CD1c-positive myeloid dendritic cell (primary cell): Measurements from ENCODE around the gene RNF32.
"Not testable (repeated sequence)": the region's sequence is repeated elsewhere in the genome, so short reads cannot be mapped to it uniquely, and the experiment has no call there.

Experiments used
- DNase-seq: peaks from one replicate; pipeline ENCODE4 v3.0.0-alpha.2; 2016; ENCODE audit errors: extremely low spot score

RNF32 gene

DNA sequence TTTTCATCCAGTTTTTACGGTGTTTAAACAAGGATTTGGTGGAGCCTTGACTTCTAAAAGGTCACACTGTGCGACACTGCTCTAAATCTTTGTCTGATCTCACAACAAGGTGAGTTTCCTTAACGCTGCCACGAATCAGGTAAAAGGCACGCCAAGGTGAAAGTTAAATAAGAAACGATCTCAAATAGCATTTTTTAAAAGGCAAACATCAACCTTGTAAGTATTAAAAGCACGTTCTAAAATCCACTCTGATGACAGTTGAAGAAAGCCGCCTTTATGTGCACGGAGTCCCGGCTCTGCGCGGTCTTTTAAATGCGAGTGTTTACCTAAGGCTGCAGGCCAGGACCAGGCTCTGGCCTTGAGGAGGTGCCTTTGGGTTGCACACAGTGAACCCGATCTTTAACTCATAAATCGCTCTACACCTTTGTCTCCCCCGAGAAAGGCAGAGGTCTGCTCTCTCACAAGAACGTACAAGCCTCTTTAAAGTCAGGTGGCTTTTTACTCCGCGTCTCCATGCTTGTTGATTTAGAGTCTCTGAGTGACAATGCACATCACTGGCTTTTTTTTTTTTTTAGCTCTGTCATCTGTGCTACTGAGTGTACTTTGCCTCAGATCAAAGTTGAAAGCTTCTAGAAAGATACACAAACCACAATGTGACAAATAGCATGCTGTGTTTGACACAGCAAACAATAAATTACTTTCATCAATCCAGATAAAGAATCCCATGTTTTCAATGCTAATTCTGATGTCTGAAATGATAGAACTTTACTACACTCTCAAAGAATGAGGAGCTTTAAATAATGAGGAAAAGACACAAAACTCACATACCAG is 25.9 kb upstream of the RNF32 start:
- no peak for DNase-seq

DNA sequence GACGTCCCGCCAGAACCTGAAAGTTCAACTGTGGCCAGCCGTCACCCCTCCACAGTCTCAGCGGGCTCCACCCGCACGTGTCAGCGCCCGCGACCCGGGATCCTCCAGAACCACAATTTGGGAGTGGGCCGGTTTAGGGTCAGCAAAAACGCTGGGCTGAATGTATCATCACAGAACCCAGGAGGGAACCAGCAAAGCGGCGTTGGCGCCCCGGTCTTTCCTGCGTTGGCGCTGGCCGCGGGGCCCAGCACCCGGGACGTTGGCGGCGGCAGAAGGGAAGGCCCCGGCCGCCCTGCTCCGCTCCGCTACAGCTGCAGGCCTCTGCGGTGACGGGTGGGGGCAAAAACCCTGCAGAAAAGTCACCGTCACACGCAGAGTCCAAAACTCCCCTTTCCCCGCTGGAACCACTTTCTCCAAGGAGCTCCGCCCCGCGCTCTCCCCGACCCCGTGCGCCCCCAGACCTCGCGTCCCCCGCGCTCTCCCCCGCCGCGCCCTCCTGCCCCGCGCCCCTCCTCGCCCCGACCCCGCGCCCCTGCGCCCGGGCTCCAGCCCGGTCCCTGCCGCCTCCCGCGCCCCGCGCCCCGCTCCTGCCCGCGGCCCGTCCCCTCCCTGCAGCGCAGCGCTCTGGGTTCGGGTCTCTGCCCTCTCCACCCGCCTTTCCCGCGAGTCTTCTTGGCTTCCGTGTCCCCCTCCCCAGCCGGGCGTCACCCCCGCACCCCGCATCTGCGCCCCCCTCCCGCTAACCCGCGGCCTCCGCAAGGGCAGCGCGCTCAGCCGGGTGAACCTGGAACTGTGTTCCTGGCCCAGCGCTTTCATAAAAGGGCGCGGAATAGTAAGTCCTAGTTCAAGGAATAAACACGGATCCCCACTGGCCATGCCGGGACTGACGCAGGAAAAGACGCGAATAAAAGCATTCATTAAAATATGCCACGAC is 24.0 kb upstream of the RNF32 start:
- DNase-seq = no peak

DNA sequence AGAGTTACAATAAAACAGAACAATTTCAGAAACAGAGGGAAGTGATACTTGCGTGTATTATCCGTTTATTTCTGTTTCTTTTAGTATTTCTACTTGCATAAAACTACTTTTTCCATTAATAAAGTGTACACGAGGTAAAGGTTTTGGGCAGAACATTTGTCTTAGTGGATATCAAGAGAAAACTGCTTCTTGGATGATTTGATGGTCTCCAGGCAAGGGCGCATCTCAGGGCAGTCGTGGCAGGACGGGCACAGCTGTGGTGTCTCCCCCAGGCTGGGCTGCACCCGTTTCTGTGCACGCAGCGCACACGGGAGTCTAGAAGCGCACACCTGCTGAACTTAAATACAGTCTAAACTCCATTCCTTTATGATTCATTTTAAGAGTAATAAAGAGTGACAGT is 23.4 kb upstream of the RNF32 start:
- DNase-seq = no peak

DNA sequence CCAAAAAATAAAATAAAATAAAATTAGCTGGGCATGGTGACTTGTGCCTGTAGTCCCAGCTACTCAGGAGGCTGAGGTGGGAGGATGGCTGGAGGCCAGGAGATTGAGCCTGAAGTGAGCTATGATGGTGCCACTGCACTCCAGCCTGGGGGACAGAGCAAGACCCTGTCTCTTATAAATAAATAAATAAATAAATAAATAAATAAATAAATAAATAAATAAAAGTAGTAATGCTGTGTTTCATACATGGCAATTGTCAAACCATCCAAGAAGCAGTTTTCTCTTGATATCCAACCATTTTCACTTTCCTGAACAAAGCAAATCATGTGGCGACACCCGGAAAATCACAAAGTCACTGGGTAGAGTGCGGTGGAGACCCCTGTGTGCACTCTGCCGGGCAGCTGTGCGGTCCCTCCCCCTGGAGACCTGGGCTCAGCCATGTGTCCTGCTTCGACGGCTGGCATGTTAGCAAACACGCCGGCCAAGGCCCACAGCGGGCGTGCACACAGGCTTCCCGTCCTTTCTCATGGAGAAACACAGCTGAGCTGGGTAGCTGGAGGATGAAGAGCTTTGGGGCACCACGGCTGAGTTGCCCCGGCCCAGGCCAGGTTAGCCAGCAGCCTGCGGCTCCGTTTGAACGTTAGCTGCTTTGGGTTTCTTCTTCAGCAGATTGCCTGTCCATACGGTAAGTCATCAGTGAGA is 22.3 kb upstream of the RNF32 start:
- DNase-seq = no peak

DNA sequence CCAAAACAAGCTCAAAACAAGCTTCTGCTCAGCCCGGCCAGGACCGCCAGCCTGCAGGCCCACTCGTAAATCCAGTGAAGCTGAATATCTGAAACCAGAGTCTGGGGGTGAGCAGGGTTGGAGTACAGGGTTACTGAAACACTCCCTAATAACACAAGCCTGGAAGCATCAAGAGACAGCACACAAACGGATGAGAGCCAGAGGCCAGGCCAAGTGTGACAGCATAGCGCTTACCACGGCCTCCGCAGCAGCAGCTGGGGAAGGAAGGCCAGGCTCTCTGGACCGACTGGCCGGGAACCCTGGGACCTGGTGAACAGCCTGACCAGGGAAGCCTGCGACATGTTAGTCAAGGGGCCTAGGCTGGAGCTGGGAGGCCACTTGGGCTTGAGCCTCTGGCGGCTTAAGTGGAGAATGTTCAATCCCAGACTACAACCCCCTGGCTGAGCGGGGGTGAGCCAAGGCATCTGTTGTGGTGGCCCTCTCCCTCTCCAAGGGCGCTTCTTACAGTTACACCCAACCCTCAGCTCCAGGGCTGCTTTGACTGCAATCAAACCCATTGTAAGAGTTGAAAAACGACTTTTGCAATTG is 21.7 kb upstream of the RNF32 start:
- no peak for DNase-seq

DNA sequence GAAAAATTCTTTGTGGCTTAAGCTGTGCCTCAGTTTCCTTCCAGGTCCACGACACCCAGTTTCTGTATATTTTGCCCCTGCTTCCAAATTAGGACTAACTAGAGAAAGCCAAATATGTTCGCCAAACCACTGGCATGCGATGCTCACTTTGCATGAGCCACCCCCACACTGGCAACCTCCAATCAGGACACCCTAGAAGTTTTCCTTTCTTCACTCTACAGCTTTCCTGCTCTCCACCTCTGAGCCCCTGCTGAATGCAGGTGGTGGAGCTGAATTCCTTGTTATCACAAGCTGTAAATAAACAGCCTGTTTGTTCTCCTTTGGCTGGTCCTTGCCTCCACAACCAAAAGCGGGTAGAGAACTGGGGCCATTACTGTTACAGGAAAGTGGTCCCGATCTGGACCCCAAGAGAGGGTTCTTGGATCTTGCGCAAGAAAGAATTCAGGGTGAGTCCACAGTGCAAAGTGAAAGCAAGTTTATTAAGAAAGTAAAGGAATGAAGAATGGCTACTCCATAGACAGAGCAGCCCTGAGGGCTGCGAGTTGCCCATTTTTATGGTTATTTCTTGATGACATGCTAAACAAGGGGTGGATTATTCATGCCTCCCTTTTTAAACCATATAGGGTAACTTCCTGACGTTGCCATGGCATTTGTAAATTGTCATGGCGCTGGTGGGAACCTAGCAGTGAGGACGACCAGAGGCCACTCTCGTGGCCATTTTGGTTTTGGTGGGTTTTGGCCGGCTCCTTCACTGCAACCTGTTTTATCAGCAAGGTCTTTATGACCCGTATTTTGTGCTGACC is 20.9 kb upstream of the RNF32 start:
- not testable (repeated sequence) for DNase-seq

DNA sequence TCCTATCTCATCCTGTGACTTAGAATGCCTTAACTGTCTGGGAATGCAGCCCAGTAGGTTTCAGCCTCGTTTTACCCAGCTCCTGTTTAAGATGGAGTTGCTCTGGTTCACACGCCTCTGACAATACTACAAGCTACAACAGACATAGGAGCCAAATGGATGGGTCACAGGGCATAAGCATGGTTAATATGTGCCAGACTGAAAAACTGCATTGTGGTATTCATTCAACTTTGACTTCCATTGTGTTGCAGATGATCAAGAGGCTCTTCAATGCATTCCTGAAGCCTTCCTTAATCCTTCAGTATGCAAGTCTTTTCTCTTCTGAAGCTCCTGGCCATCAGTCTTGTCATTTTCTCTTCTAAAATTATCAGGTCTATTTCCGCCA is 20.3 kb upstream of the RNF32 start:
- no peak for DNase-seq

DNA sequence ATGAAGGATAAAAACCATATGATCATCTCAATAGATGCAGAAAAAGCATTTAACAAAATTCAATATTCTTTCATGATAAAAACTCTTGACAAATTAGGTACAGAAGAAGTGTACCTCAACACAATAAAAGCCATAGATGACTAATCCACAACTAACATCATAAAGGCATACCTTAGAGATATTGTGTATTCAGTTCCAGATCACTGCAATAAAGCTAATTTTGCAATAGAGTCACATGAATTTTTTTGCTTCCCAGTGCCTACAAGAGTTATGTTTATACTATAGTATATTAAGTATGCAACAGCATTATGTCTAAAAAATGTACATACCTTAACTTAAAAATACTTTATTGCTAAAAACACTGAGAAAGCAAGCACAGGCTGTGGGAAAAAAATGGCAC is 18.9 kb upstream of the RNF32 start:
- no peak for DNase-seq

DNA sequence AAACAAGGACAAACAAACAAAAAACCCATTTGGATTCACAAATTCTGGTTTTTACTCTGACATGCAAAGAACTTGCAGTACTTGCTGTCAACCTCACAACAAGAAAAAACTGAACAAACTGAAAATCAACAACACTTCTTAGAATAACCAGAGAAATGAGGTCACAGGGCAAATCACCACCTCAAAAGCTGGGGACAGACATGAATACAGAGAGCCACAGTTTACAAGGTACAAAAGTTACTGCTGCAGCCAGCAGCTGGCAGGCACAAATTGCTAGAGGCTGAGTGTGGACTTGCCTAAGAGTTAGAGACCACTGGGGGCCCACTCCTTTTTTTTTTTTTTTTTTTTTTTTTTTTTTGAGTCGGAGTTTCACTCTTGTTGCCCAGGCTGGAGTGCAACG is 15.0 kb upstream of the RNF32 start:
- DNase-seq = no peak

DNA sequence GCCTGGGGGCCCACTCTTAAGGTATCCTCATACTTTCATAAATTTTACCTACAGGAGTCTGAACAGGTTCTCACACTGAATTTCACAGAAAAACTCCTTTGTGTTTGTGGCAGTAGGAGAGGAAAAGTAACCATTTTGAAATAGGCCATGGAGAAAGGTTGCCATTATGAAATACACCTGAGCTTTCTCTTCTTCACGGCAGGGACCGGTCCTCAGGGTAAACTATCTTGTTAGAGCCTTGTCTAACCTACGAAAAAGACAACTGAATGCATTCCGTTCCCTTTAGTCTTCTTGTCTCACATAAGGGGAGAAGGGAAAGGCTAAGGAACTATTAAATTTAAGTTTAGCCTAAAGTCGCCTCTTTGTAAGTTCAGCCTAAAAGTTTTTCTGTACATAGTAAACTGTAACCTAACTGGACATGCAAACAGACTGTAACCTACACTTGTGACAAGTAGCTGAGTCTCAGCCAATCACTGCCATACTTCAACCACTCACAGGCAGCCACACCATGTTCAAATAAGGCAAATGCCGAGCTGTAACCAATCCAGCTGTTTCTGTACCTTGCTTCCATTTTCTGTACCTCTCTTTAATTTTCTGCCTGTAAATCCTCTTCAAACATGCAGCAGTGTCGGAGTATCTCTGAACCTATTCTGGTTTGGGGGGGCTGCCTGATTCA is 14.2 kb upstream of the RNF32 start:
- no peak for DNase-seq

DNA sequence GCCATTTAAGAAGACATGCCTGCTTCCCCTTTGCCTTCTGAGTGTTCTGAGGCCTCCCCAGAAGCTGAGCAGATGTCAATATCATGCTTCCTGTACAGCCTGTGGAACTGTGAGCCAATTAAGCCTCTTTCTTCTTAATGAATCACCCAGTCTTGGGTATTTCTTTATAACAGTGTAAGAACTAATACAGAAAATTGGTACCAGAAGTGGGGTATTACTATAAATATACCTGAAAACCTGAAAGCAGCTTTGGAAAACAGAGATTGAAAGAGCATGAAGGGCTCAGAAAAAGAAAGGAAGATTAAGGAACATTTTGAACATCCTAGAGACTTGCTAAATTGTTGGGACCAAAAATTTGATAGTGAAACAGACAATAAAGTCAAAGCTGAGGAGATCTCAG is 12.0 kb upstream of the RNF32 start:
- DNase-seq = no peak

DNA sequence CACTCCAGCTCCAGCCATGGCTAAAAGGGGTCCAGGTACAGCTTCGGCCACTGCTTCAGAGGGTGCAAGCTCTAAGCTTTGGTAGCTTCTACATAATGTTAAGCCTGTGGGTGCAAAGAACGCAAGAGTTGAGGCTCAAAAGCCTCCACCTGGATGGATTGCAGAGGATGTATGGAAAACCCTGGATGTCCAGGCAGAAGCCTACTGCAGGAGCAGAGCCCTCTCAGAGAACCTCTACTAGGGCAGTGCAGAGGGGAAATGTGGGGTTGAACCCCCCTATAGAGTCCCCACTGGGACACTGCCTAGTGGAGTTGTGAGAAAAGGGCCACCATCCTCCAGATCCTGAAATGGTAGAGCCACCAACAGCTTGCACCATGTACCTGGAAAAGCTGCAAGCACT is 10.7 kb upstream of the RNF32 start:
- DNase-seq = no peak

DNA sequence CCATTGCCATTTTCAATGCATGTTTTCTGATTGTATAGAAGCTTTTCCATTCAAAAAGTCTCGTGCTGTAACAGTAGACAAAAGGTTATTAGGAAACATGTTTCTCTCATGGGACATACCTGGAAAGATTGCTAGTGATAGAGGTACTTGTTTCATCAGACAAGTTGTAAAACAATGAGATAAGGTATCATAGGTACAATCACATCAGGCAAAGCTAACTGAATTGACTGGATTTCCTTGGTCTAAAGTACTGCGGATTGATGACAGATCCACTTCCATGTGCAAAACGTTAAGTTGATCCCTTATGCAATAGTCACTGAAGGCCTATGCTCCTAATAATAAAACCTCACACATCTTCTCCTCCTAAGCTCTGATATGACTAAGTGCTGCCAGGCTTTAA is 6.5 kb upstream of the RNF32 start:
- no peak for DNase-seq

DNA sequence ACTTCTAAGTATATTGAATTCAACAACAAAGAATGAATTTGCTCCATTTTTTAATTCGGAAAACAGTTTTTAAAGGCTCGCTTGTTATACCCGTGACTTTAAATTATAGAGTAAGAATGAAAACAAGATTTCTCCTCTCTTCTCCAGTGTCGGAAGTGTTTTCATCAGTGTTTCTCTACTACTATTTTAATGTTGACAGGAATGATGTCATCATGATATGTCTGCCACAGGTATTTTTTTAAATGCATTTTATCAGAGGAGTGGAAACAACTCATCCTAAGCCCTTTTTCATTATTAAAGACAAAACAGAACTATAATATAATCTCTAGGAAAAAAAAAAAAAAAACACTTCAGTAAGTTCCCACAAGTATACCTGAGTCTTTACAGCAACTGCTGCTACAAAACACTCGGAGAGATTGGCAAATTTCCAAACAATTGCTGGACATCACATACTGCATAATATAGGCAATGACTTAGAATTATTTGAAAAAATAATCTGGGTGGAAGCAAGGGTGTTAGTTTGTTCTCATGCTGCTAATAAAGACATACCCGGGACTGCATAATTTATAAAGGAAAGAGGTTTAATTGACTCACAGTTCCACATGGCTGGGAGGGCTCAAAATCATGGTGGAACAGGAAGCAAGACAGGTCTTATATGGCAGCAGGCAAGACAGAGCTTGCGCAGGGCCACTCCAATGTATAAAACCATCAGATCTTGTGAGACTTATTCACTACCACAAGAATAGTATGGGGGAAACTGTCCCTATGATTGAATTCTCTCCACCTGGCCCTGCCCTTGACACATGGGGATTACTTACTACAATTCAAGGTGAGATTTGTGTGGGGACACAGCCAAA is 4.8 kb upstream of the RNF32 start:
- no peak for DNase-seq

DNA sequence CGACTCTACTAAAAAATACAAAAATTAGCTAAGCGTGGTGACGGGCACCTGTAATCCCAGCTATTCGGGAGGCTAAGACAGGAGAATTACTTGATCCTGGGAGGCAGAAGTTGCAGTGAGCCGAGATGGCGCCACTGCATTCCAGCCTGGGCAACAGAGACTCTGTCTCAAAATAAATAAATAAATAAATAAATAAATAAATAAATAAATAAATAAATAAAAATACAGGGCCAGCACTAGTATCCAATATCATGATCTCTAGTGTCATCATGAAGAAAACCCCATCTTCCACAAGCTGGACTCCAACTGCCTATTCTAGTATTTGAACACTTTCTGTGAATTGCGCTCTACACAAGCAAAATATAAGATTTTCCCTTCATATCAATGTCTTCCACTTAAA is 3.5 kb upstream of the RNF32 start:
- DNase-seq = not testable (repeated sequence)

DNA sequence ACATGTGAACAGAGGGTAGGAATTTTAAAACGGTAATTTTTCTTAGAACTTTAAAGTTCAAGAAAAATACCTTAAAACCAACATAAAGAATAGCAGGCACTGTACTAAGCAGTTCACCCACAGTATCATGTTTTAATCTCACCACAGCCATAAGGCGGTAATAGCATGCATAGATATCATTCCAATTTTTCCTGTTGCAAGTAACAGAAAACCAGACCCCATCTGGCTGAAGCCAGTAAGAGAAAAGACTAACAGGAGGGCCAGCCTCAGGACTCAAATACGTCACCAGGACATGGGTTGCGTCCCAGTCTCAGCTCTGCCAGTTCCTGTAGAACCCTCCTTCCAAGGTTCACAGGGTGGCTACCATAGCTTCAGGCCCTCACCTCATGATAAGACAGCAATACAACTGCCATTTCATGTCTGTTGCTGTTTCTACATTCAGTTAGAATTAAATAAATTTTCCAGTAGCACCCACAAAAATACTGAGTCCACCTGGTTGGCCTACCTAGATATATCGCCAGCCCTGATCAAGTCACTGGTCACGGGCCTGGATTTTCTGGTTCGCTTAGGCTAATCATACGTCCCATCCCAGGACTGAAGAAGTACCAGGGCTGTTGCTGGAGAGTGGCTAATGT is 2.0 kb upstream of the RNF32 start:
- DNase-seq = no peak

DNA sequence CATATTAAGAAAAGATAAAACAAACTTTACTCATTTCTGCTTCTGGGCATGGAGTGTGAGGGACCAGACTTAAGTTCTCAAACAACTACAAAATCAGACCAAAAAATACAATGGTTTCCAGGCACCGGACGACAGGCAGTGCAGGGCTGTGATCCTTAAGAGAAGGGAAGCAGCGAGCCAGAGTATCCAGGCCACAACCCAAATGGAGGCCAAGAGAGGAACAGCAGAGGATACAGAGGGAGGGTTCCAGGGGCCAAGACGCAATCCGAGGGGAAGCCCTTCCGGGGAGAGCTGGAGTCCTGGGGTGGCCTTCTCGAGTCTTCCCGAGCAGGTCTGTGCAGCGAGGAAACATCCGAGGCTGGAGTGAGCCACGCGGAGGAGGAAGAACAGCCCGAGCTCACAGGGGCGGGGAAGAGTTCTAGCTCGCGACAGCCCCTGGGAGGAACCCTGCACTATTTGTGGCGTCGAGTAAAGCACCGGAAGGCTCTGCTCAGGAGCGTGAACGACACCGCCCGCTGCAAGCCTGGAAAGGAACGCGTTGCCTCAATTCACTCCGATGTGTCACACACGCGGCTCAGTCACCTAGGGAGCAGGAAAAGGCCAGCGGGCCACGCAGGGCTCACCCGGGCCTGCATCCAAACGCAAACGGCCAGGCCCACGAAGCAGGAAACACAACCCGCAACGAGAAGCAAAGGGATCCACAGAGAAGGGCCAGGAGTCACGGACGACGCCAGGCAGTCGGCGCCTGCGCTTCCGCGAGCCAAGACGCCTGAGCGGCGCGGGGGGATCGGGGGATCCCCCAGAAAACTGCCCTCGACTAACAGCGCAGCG is 933 bp upstream of the RNF32 start:
- DNase-seq = no peak

DNA sequence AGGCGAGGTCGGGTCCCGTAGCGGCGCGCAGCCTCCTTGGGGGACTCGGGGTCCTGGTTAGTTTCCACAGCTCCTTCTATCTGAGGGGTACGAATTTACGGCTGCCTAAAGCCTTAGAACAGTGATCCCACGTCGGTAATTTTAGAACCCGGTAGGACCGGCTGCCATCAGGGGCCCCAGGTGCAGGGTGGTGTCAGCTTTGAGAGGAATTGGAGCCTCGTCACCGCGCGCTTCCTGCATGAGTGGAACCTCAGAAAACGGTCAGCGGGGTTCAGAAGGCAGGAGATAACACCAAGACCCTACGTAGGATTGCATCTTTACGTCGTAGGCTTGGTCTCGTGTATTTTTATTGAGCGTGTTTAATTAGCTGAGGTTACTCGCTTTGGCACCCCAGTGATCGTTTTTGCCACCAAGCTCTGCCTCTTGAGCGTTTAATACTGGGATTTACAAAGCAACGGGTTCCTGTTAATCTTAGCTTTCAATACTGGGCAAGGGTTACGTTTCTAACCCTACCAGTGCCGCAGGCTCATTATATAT is 443 bp downstream of the RNF32 start:
- no peak for DNase-seq
